Lower lobe of right lung (tissue), 2 donors: Measurements from ENCODE around the gene CEP72. TPM values are rescaled to one million over a fixed set of nuclear protein-coding genes. Genes with fewer than 3 reads are reported as not detected.

Experiments
- ATAC-seq, 2 donors: fragments of 200-7000 bp; cut with Tn5 transposase; one replicate each; pipeline ENCODE4 v1.9.1; 2020 to 2022; ENCODE audit warnings: mild to moderate bottlenecking in 2 of 2, moderate library complexity in 2 of 2
- DNase-seq: peaks from one replicate; pipeline ENCODE4 v3.0.0-alpha.2; 2020
- H3K27ac ChIP-seq: fragments of 200-600 bp; one replicate; pipeline ENCODE4 v1.8.0; 2022
- H3K27me3 ChIP-seq: fragments of 200-600 bp; one replicate; pipeline ENCODE4 v1.8.0; 2022; ENCODE audit warnings: low read depth
- H3K36me3 ChIP-seq: fragments of 200-600 bp; one replicate; pipeline ENCODE4 v1.8.0; 2022; ENCODE audit warnings: mild to moderate bottlenecking
- H3K4me1 ChIP-seq: fragments of 200-600 bp; one replicate; pipeline ENCODE4 v1.8.0; 2022
- H3K4me3 ChIP-seq: fragments of 200-600 bp; one replicate; pipeline ENCODE4 v1.8.0; 2022; ENCODE audit warnings: mild to moderate bottlenecking
- H3K9me3 ChIP-seq: fragments of 200-600 bp; one replicate; pipeline ENCODE4 v1.8.0; 2022
- CTCF ChIP-seq: fragments of 200-600 bp; IDR thresholded peaks from one replicate; pipeline ENCODE4 v1.8.0; 2022; ENCODE audit warnings: antibody characterized with exemption, mild to moderate bottlenecking
- intact Hi-C: fragments of 100-400 bp; cut with DNase I; formaldehyde crosslinking; loops from one replicate; pipeline ENCODE4 v1.11.0; 2022
- total RNA-seq: library from RNA; stranded (reverse); fragmentation: NEBNext Ultra II Directional; extraction: Animal tissue kit (Norgen Biotek cat#: 25700); gene quantifications from one replicate; pipeline ENCODE4 v1.2.1, GENCODE V29; 2021
- donor health status: DM: no; HTN: yes; CAD: no; lungs with severe emphysema.

The CEP72 gene
- total RNA-seq, 1 donor from 2014 or later = 10.6 TPM

GRCh38 chr5:655406-655805 lies 43.3 kb downstream of the CEP72 start:
- DNase-seq (peak; percentile 24), ATAC-seq (no peak)
- Histone ChIP-seq H3K27ac (no peak overlapping the region), H3K36me3 (peaks cover 27% of the 10 kb centered on the region), H3K9me3 (no peaks in the 10 kb centered on the region), H3K27me3 (no peaks in the 10 kb centered on the region), H3K4me1 (no peaks in the 10 kb centered on the region), H3K4me3 (no peak overlapping the region)
- no peak for TF ChIP-seq CTCF
- intact Hi-C loops = no loop called here

DNA sequence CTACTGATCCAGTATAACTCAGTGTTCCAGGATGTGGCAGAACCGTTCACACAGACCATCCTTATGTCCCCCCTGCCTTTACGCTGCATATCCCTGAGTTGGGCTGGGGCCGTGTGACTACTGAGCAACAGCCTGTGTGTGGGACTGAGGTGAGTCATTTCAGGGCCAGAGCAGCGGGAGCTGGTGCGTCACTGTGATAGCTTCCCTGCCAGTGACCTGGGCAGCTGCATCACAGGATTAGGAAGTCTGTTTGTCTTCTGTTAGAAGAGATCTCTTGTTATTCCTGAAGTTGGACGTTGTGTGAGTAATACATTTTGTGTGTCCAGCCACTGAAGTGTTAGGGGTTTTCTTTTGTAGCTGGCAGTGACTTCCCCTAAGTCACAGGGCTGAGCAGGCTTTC lies 45.4 kb downstream of the CEP72 start:
- intact Hi-C loops = no loop called here
- TF ChIP-seq CTCF = no peak

GRCh38 chr5:658103-658502 lies 46.0 kb downstream of the CEP72 start:
- no peak overlapping the region for H3K27ac ChIP-seq
- no peak overlapping the region for H3K4me3 ChIP-seq
- H3K4me1 ChIP-seq = no peaks in the 10 kb centered on the region
- TF ChIP-seq CTCF = no peak
- intact Hi-C loops = no loop called here
- H3K9me3 ChIP-seq = no peaks in the 10 kb centered on the region
- peaks cover 34% of the 10 kb centered on the region for H3K36me3 ChIP-seq
- no peaks in the 10 kb centered on the region for H3K27me3 ChIP-seq
- ATAC-seq = peak in 1 of 2 donors; percentile 3
- DNase-seq = peak; percentile 28

More for the DNA sequence above, 45.4 kb downstream of the CEP72 start:
- peaks cover 39% of the 10 kb centered on the region for H3K36me3 ChIP-seq
- H3K4me1 ChIP-seq = no peaks in the 10 kb centered on the region
- DNase-seq (peak; percentile 34), ATAC-seq (no peak)
- H3K9me3 ChIP-seq = no peaks in the 10 kb centered on the region
- no peak overlapping the region for H3K27ac ChIP-seq
- no peaks in the 10 kb centered on the region for H3K27me3 ChIP-seq
- no peak overlapping the region for H3K4me3 ChIP-seq

- no peaks in the 10 kb centered on the region for H3K27me3 ChIP-seq
- H3K36me3 ChIP-seq = peaks cover 47% of the 10 kb centered on the region
- DNase-seq (peak; percentile 21), ATAC-seq (no peak)
- intact Hi-C loops = no loop called here
- no peak for TF ChIP-seq CTCF
- H3K27ac ChIP-seq = no peak overlapping the region
- H3K4me3 ChIP-seq = no peak overlapping the region
- H3K9me3 ChIP-seq = no peaks in the 10 kb centered on the region
- H3K4me1 ChIP-seq = no peaks in the 10 kb centered on the region
Measured at GRCh38 chr5:659496-660263, 47.5 kb downstream of the CEP72 start.

DNA sequence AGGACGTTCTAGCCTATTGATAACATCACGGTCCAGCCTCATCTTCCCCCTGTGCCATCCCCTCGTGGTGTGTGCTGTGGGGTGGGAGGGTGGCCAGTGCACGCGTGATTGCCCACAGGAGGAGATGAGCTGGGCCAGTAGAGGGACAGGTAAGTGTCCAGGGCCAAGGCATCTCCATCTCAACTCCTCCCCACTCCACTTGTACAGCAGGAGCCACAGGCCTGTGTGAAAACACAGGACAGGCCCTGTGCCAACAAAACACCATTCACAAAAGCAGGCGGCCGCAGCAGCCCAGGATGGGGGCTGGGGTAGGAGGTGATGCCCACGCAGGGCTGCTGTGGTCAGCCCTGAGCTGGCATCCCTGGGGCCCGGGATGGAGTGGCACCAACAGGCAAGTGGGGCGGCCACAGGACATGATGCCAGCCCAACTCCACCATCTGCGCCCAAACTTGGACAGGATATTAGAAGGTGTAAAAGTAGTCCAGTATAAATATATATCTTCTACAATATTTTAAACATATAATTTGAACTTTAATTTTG lies 48.4 kb downstream of the CEP72 start:
- Histone ChIP-seq H3K4me3 (no peak overlapping the region), H3K27ac (no peak overlapping the region), H3K4me1 (no peaks in the 10 kb centered on the region), H3K36me3 (peaks cover 54% of the 10 kb centered on the region), H3K9me3 (no peaks in the 10 kb centered on the region), H3K27me3 (no peaks in the 10 kb centered on the region)
- no peak for ATAC-seq
- intact Hi-C loops = no loop called here
- peak; percentile 28 for DNase-seq
- no peak for TF ChIP-seq CTCF
